Natural killer cell (primary cell): ENCODE results near the gene OTUD1. TPM values are rescaled to one million over a fixed set of nuclear protein-coding genes. Genes with fewer than 3 reads are reported as not detected.

ENCODE experiments used
- ATAC-seq, 3 donors: fragments of 150-1000 bp in 2 of 3; fragments of 200-7000 bp in 1 of 3; cut with Tn5 transposase; 1 replicate in 1 of 3; 2 replicates in 2 of 3; pipeline ENCODE4 v1.10.0; 2021; ENCODE audit warnings: mild to moderate bottlenecking in 2 of 3, moderate library complexity in 2 of 3
- DNase-seq, 2 donors: peaks; one replicate each; pipeline versions ENCODE4 v3.0.0 to v3.0.0-alpha.2; 2013 to 2021; ENCODE audit warnings: mixed read lengths in 1 of 2
- H3K27ac ChIP-seq: one replicate; pipeline ENCODE4 v1.5.1; 2013; ENCODE audit warnings: mild to moderate bottlenecking, low read length
- H3K27me3 ChIP-seq: one replicate; pipeline ENCODE4 v1.6.1; 2013; ENCODE audit warnings: low read length; ENCODE audit not compliant: control insufficient read depth, insufficient read depth
- H3K36me3 ChIP-seq: one replicate; pipeline ENCODE4 v1.6.1; 2013; ENCODE audit warnings: low read length; ENCODE audit not compliant: control insufficient read depth, insufficient read depth
- H3K4me1 ChIP-seq: one replicate; pipeline ENCODE4 v1.6.1; 2013; ENCODE audit warnings: low read length; ENCODE audit not compliant: control insufficient read depth, insufficient read depth
- H3K4me3 ChIP-seq: one replicate; pipeline ENCODE4 v1.5.1; 2013; ENCODE audit warnings: low read length
- H3K9me3 ChIP-seq: one replicate; pipeline ENCODE4 v1.6.1; 2013; ENCODE audit warnings: low read length; ENCODE audit not compliant: control insufficient read depth, insufficient read depth
- H3K27ac Mint-ChIP-seq, 2 donors: one replicate each; pipeline ENCODE4 v1.8.0; 2022; ENCODE audit warnings: mild to moderate bottlenecking in 2 of 2, mixed read lengths in 2 of 2, moderate library complexity in 1 of 2
- H3K27me3 Mint-ChIP-seq, 2 donors: one replicate each; pipeline ENCODE4 v1.8.0; 2022; ENCODE audit warnings: low read depth in 2 of 2, mixed read lengths in 2 of 2
- H3K36me3 Mint-ChIP-seq: one replicate; pipeline ENCODE4 v1.8.0; 2022; ENCODE audit warnings: mixed read lengths
- H3K4me1 Mint-ChIP-seq, 2 donors: one replicate each; pipeline ENCODE4 v1.8.0; 2022; ENCODE audit warnings: mixed read lengths in 2 of 2
- H3K4me3 Mint-ChIP-seq: one replicate; pipeline ENCODE4 v1.8.0; 2022; ENCODE audit warnings: mild to moderate bottlenecking, moderate library complexity, mixed read lengths
- H3K9me3 Mint-ChIP-seq, 2 donors: one replicate each; pipeline ENCODE4 v1.8.0; 2022; ENCODE audit warnings: mixed read lengths in 2 of 2
- CTCF ChIP-seq: fragments of 200-600 bp; IDR thresholded peaks from one replicate; pipeline ENCODE4 v1.8.0; 2022; ENCODE audit warnings: antibody characterized with exemption
- WGBS: methylation state at CpG from one replicate; pipeline ENCODE4 v1.1.7; 2013; ENCODE audit warnings: missing lambda C conversion rate; ENCODE audit not compliant: insufficient coverage; 5-methylcytosine and 5-hydroxymethylcytosine counted together
- intact Hi-C: fragments of 100-400 bp; cut with micrococcal nuclease; formaldehyde crosslinking; loops from one replicate; pipeline ENCODE4 v1.14.2; 2022
- total RNA-seq, 4 donors: library from RNA; stranded (reverse); fragments of 120-200 nt in 1 of 4; gene quantifications; one replicate each; pipeline versions ENCODE4 v1.2.3 to v1.2.4, GENCODE V29; 2013 to 2022

OTUD1 gene
- total RNA-seq, 3 donors from 2014 or later (not counting 1 experiment from before 2014, with no cell fraction given): 24.8 to 49.3 (median 45.5) TPM

- H3K27ac Mint-ChIP-seq: peak overlapping the region in 1 of 2 donors; percentile 10
- peaks cover 0 to 5% of the 10 kb centered on the region in 2 donors for H3K27me3 Mint-ChIP-seq
- H3K9me3 Mint-ChIP-seq: no peaks in the 10 kb centered on the region
- Histone ChIP-seq H3K4me3 (no peak overlapping the region), H3K4me1 (peaks cover 10% of the 10 kb centered on the region), H3K27me3 (no peaks in the 10 kb centered on the region), H3K27ac (no peak overlapping the region), H3K36me3 (no peaks in the 10 kb centered on the region), H3K9me3 (no peaks in the 10 kb centered on the region)
- H3K4me3 Mint-ChIP-seq: no peak overlapping the region
- no peaks in the 10 kb centered on the region for H3K36me3 Mint-ChIP-seq
- H3K4me1 Mint-ChIP-seq: peaks cover 10% of the 10 kb centered on the region in 2 donors
- intact Hi-C loops: no loop called here
- 95% methylated on average over 1 of the region's 1 CpG for WGBS
- ATAC-seq (no peak), DNase-seq (no peak)
- TF ChIP-seq CTCF: no peak
Observed at GRCh38 chr10:23435378-23435777, 3.5 kb upstream of the OTUD1 start.

GRCh38 chr10:23436983-23437382 lies 1.9 kb upstream of the OTUD1 start:
- no peak for TF ChIP-seq CTCF
- peak overlapping the region; percentile 87 to 91 for H3K27ac Mint-ChIP-seq
- Histone ChIP-seq H3K4me1 (peaks cover 13% of the 10 kb centered on the region), H3K4me3 (no peak overlapping the region), H3K27ac (no peak overlapping the region), H3K9me3 (no peaks in the 10 kb centered on the region), H3K36me3 (no peaks in the 10 kb centered on the region), H3K27me3 (no peaks in the 10 kb centered on the region)
- ATAC-seq (no peak), DNase-seq (no peak)
- H3K4me3 Mint-ChIP-seq: peak overlapping the region; percentile 94
- intact Hi-C loops: no loop called here
- peaks cover 24% of the 10 kb centered on the region in 2 donors for H3K4me1 Mint-ChIP-seq
- H3K9me3 Mint-ChIP-seq: no peaks in the 10 kb centered on the region
- H3K27me3 Mint-ChIP-seq: peaks cover 0 to 2% of the 10 kb centered on the region in 2 donors
- 96% methylated on average over 4 of the region's 4 CpGs for WGBS
- no peaks in the 10 kb centered on the region for H3K36me3 Mint-ChIP-seq

- Mint-ChIP-seq H3K27ac (peak overlapping the region; percentile 87 to 91), H3K4me1 (peaks cover 30 to 35% of the 10 kb centered on the region in 2 donors), H3K36me3 (no peaks in the 10 kb centered on the region), H3K4me3 (peak overlapping the region; percentile 94), H3K27me3 (no peaks in the 10 kb centered on the region), H3K9me3 (no peaks in the 10 kb centered on the region)
- Histone ChIP-seq H3K4me1 (peaks cover 16% of the 10 kb centered on the region), H3K27me3 (no peaks in the 10 kb centered on the region), H3K4me3 (peak overlapping the region; percentile 56), H3K36me3 (no peaks in the 10 kb centered on the region), H3K27ac (peak overlapping the region; percentile 84), H3K9me3 (no peaks in the 10 kb centered on the region)
- DNase-seq (peak in 1 of 2 donors; percentile 18), ATAC-seq (no peak)
- intact Hi-C loops: no loop called here
- 96% methylated on average over 20 of the region's 20 CpGs for WGBS
- TF ChIP-seq CTCF: no peak
Observed at GRCh38 chr10:23437963-23438546, 820 bp upstream of the OTUD1 start.

GRCh38 chr10:23439452-23439960 lies 631 bp downstream of the OTUD1 start:
- H3K36me3 Mint-ChIP-seq: no peaks in the 10 kb centered on the region
- peaks cover 30 to 39% of the 10 kb centered on the region in 2 donors for H3K4me1 Mint-ChIP-seq
- no peak for TF ChIP-seq CTCF
- no peaks in the 10 kb centered on the region for H3K27me3 ChIP-seq
- H3K4me1 ChIP-seq: peaks cover 16% of the 10 kb centered on the region
- no peaks in the 10 kb centered on the region for H3K27me3 Mint-ChIP-seq
- under 1% methylated on average over 80 of the region's 80 CpGs for WGBS
- H3K9me3 ChIP-seq: no peaks in the 10 kb centered on the region
- H3K9me3 Mint-ChIP-seq: no peaks in the 10 kb centered on the region
- peak in 1 of 2 donors; percentile 44 for DNase-seq
- ATAC-seq: peak in 2 of 3 donors; percentile 0 to 2
- H3K27ac Mint-ChIP-seq: peak overlapping the region in 1 of 2 donors; percentile 72
- peak overlapping the region; percentile 59 for H3K4me3 ChIP-seq
- H3K36me3 ChIP-seq: no peaks in the 10 kb centered on the region
- H3K4me3 Mint-ChIP-seq: peak overlapping the region; percentile 13
- intact Hi-C loops: no loop called here
- H3K27ac ChIP-seq: peak overlapping the region; percentile 68
